T-helper 17 cell (primary cell): ENCODE results near the gene UHRF1. TPM values are rescaled to one million over a fixed set of nuclear protein-coding genes. Genes with fewer than 3 reads are reported as not detected.
"Not testable (repeated sequence)": the region's sequence is repeated elsewhere in the genome, so short reads cannot be mapped to it uniquely, and the experiment has no call there.

Experiments
- ATAC-seq: fragments of 150-1000 bp; cut with Tn5 transposase; 2 replicates; pipeline ENCODE4 v1.10.0; 2021; ENCODE audit warnings: mild to moderate bottlenecking, moderate library complexity
- DNase-seq, 3 donors: peaks; one replicate each; pipeline versions ENCODE4 v3.0.0 to v3.0.0-alpha.2; 2020 to 2021
- H3K9me3 ChIP-seq: one replicate; pipeline ENCODE4 v1.7.0; 2013; ENCODE audit warnings: low read length, mild to moderate bottlenecking; ENCODE audit not compliant: control insufficient read depth, poor library complexity, severe bottlenecking
- H3K27ac Mint-ChIP-seq: one replicate; pipeline ENCODE4 v1.8.0; 2022; ENCODE audit warnings: mild to moderate bottlenecking, moderate library complexity, mixed read lengths
- H3K27me3 Mint-ChIP-seq: one replicate; pipeline ENCODE4 v1.8.0; 2022; ENCODE audit warnings: mixed read lengths
- H3K36me3 Mint-ChIP-seq: one replicate; pipeline ENCODE4 v1.8.0; 2022; ENCODE audit warnings: low read depth, mixed read lengths
- H3K4me1 Mint-ChIP-seq: one replicate; pipeline ENCODE4 v1.8.0; 2022; ENCODE audit warnings: mild to moderate bottlenecking, mixed read lengths
- H3K4me3 Mint-ChIP-seq: one replicate; pipeline ENCODE4 v1.8.0; 2022; ENCODE audit warnings: mild to moderate bottlenecking, moderate library complexity, mixed read lengths
- total RNA-seq, 4 donors: library from RNA in 2 of 4; stranded (reverse) in 2 of 4; gene quantifications; one replicate each; pipeline ENCODE4 v1.2.3 and lab custom pipeline; 2022 to 2026

The UHRF1 gene
- total RNA-seq, 2 donors from 2014 or later = 0.12 to 0.34 TPM

- not testable (repeated sequence) for H3K27ac Mint-ChIP-seq, DNase-seq, ATAC-seq, H3K36me3 Mint-ChIP-seq, H3K4me3 Mint-ChIP-seq, H3K27me3 Mint-ChIP-seq, H3K9me3 ChIP-seq
- H3K4me1 Mint-ChIP-seq = peaks cover 26% of the 10 kb centered on the region
Observed at GRCh38 chr19:4975601-4976000, 66.3 kb downstream of the UHRF1 start.

GRCh38 chr19:4976401-4977298, 67.3 kb downstream of the UHRF1 start:
- Mint-ChIP-seq H3K27ac (no peak overlapping the region), H3K36me3 (peaks cover 2% of the 10 kb centered on the region), H3K4me3 (no peak overlapping the region), H3K4me1 (peaks cover 18% of the 10 kb centered on the region), H3K27me3 (no peaks in the 10 kb centered on the region)
- no peak for DNase-seq
- H3K9me3 ChIP-seq = no peaks in the 10 kb centered on the region
- ATAC-seq = peak; percentile 52

GRCh38 chr19:4977299-4978174, 68.2 kb downstream of the UHRF1 start:
- peaks cover 2% of the 10 kb centered on the region for H3K36me3 Mint-ChIP-seq
- no peak overlapping the region for H3K27ac Mint-ChIP-seq
- H3K4me3 Mint-ChIP-seq = no peak overlapping the region
- DNase-seq (no peak), ATAC-seq (no peak)
- no peaks in the 10 kb centered on the region for H3K27me3 Mint-ChIP-seq
- no peaks in the 10 kb centered on the region for H3K9me3 ChIP-seq
- peaks cover 15% of the 10 kb centered on the region for H3K4me1 Mint-ChIP-seq

- no peak for DNase-seq
- no peak overlapping the region for H3K27ac Mint-ChIP-seq
- no peaks in the 10 kb centered on the region for H3K9me3 ChIP-seq
- H3K36me3 Mint-ChIP-seq = peaks cover 2% of the 10 kb centered on the region
- H3K4me1 Mint-ChIP-seq = peaks cover 13% of the 10 kb centered on the region
- H3K4me3 Mint-ChIP-seq = no peak overlapping the region
- H3K27me3 Mint-ChIP-seq = no peaks in the 10 kb centered on the region
- ATAC-seq = no peak
Observed at GRCh38 chr19:4979211-4979807, 70.0 kb downstream of the UHRF1 start.

- no peaks in the 10 kb centered on the region for H3K27me3 Mint-ChIP-seq
Observed at GRCh38 chr19:4980067-4980466, 70.8 kb downstream of the UHRF1 start.

GRCh38 chr19:4980838-4981680, 71.8 kb downstream of the UHRF1 start:
- ATAC-seq (no peak), DNase-seq (no peak)
- H3K9me3 ChIP-seq = no peaks in the 10 kb centered on the region
- Mint-ChIP-seq H3K4me1 (peaks cover 11% of the 10 kb centered on the region), H3K4me3 (no peak overlapping the region), H3K27ac (no peak overlapping the region), H3K36me3 (peaks cover 2% of the 10 kb centered on the region), H3K27me3 (no peaks in the 10 kb centered on the region)

More at GRCh38 chr19:4980067-4980466, 70.8 kb downstream of the UHRF1 start:
- Mint-ChIP-seq H3K36me3 (peaks cover 2% of the 10 kb centered on the region), H3K27ac (no peak overlapping the region), H3K4me1 (peaks cover 8% of the 10 kb centered on the region), H3K4me3 (no peak overlapping the region)
- ATAC-seq = no peak
- no peaks in the 10 kb centered on the region for H3K9me3 ChIP-seq
- DNase-seq = no peak

- H3K9me3 ChIP-seq = no peaks in the 10 kb centered on the region
- Mint-ChIP-seq H3K27ac (no peak overlapping the region), H3K4me3 (no peak overlapping the region), H3K27me3 (no peaks in the 10 kb centered on the region), H3K4me1 (peaks cover 16% of the 10 kb centered on the region), H3K36me3 (peaks cover 2% of the 10 kb centered on the region)
- ATAC-seq = peak; percentile 39
- DNase-seq = no peak
Observed at GRCh38 chr19:4981681-4981958, 72.3 kb downstream of the UHRF1 start.

- DNase-seq (no peak), ATAC-seq (no peak)
- peak overlapping the region; percentile 34 for H3K27ac Mint-ChIP-seq
- H3K4me1 Mint-ChIP-seq = peaks cover 19% of the 10 kb centered on the region
- H3K9me3 ChIP-seq = no peaks in the 10 kb centered on the region
- no peak overlapping the region for H3K4me3 Mint-ChIP-seq
- no peaks in the 10 kb centered on the region for H3K27me3 Mint-ChIP-seq
- no peaks in the 10 kb centered on the region for H3K36me3 Mint-ChIP-seq
Observed at GRCh38 chr19:4983346-4984105, 74.2 kb downstream of the UHRF1 start.

- no peaks in the 10 kb centered on the region for H3K9me3 ChIP-seq
- H3K4me1 Mint-ChIP-seq = peaks cover 19% of the 10 kb centered on the region
- no peak for ATAC-seq
- H3K36me3 Mint-ChIP-seq = no peaks in the 10 kb centered on the region
- no peak for DNase-seq
- H3K27me3 Mint-ChIP-seq = no peaks in the 10 kb centered on the region
- no peak overlapping the region for H3K4me3 Mint-ChIP-seq
- H3K27ac Mint-ChIP-seq = peak overlapping the region; percentile 34
Observed at GRCh38 chr19:4984106-4984380, 74.7 kb downstream of the UHRF1 start.

GRCh38 chr19:4984438-4984990, 75.2 kb downstream of the UHRF1 start:
- Mint-ChIP-seq H3K4me1 (peaks cover 17% of the 10 kb centered on the region), H3K36me3 (no peaks in the 10 kb centered on the region), H3K4me3 (no peak overlapping the region), H3K27me3 (no peaks in the 10 kb centered on the region), H3K27ac (peak overlapping the region; percentile 59)
- DNase-seq (no peak), ATAC-seq (no peak)
- H3K9me3 ChIP-seq = no peaks in the 10 kb centered on the region

- no peak overlapping the region for H3K4me3 Mint-ChIP-seq
- DNase-seq (no peak), ATAC-seq (no peak)
- H3K27me3 Mint-ChIP-seq = no peaks in the 10 kb centered on the region
- H3K4me1 Mint-ChIP-seq = peaks cover 25% of the 10 kb centered on the region
- H3K27ac Mint-ChIP-seq = peak overlapping the region; percentile 59
- no peaks in the 10 kb centered on the region for H3K36me3 Mint-ChIP-seq
- H3K9me3 ChIP-seq = no peaks in the 10 kb centered on the region
Observed at GRCh38 chr19:4985551-4985991, 76.3 kb downstream of the UHRF1 start.

GRCh38 chr19:4986056-4986455, 76.8 kb downstream of the UHRF1 start:
- ATAC-seq (no peak), DNase-seq (no peak)
- no peaks in the 10 kb centered on the region for H3K9me3 ChIP-seq
- no peak overlapping the region for H3K27ac Mint-ChIP-seq
- H3K4me1 Mint-ChIP-seq = peaks cover 25% of the 10 kb centered on the region
- no peak overlapping the region for H3K4me3 Mint-ChIP-seq
- H3K36me3 Mint-ChIP-seq = no peaks in the 10 kb centered on the region
- no peaks in the 10 kb centered on the region for H3K27me3 Mint-ChIP-seq
